GM23338 (cell line): ENCODE results near the gene PHLDB2. TPM values are rescaled to one million over a fixed set of nuclear protein-coding genes. Genes with fewer than 3 reads are reported as not detected.

Source experiments
- ATAC-seq: fragments of 200-7000 bp; cut with Tn5 transposase; 3 replicates; pipeline ENCODE4 v1.9.1; 2020
- DNase-seq: peaks from one replicate; pipeline ENCODE4 v3.0.0-alpha.2; 2015; ENCODE audit warnings: low spot score
- H2AFZ ChIP-seq: fragments of 200-600 bp; sonication (generic); 2 replicates; pipeline ENCODE4 v1.8.0; 2016; ENCODE audit warnings: antibody characterized with exemption, mild to moderate bottlenecking, moderate library complexity
- H3F3A ChIP-seq: fragments of 200-600 bp; sonication (generic); replicated peaks from 2 replicates; pipeline ENCODE4 v1.8.0; 2017; ENCODE audit warnings: antibody characterized with exemption, mixed run types, low read depth
- H3K27ac ChIP-seq: fragments of 200-600 bp; sonication (generic); 2 replicates; pipeline ENCODE4 v1.6.1; 2016; ENCODE audit warnings: low read depth
- H3K27me3 ChIP-seq: fragments of 200-600 bp; sonication (generic); 2 replicates; pipeline ENCODE4 v1.8.0; 2016; ENCODE audit warnings: mild to moderate bottlenecking, mixed run types, moderate library complexity; ENCODE audit not compliant: insufficient read depth
- H3K36me3 ChIP-seq: fragments of 200-600 bp; sonication (generic); 2 replicates; pipeline ENCODE4 v1.8.0; 2016; ENCODE audit warnings: mild to moderate bottlenecking; ENCODE audit not compliant: insufficient read depth
- H3K4me1 ChIP-seq: fragments of 200-600 bp; sonication (generic); 2 replicates; pipeline ENCODE4 v1.8.0; 2016; ENCODE audit warnings: mild to moderate bottlenecking, moderate library complexity; ENCODE audit not compliant: insufficient read depth
- H3K4me2 ChIP-seq: fragments of 200-600 bp; sonication (generic); 2 replicates; pipeline ENCODE4 v1.7.1; 2017; ENCODE audit warnings: mixed run types
- H3K4me3 ChIP-seq: fragments of 200-600 bp; sonication (generic); 2 replicates; pipeline ENCODE4 v1.6.1; 2016; ENCODE audit warnings: mixed run types
- H3K79me2 ChIP-seq: fragments of 200-600 bp; sonication (generic); replicated peaks from 2 replicates; pipeline ENCODE4 v1.8.0; 2017; ENCODE audit warnings: mild to moderate bottlenecking; ENCODE audit not compliant: insufficient read depth
- H3K9me2 ChIP-seq: fragments of 200-600 bp; sonication (generic); 2 replicates; pipeline ENCODE4 v1.8.0; 2017; ENCODE audit not compliant: insufficient read depth
- H4K20me1 ChIP-seq: fragments of 200-600 bp; sonication (generic); replicated peaks from 2 replicates; pipeline ENCODE4 v1.8.0; 2017; ENCODE audit warnings: mild to moderate bottlenecking; ENCODE audit not compliant: insufficient read depth
- H3K27ac Mint-ChIP-seq: 2 replicates; pipeline ENCODE4 v1.8.0; 2020; ENCODE audit warnings: inconsistent platforms, mild to moderate bottlenecking, moderate library complexity, mixed read lengths
- H3K27me3 Mint-ChIP-seq: 3 replicates; pipeline ENCODE4 v1.8.0; 2022; ENCODE audit warnings: low read depth, mild to moderate bottlenecking, moderate library complexity, mixed read lengths, inconsistent platforms; ENCODE audit not compliant: insufficient read depth, poor library complexity
- H3K36me3 Mint-ChIP-seq: 3 replicates; pipeline ENCODE4 v1.8.0; 2021; ENCODE audit warnings: low read depth, mild to moderate bottlenecking, inconsistent platforms, moderate library complexity, mixed read lengths
- H3K4me1 Mint-ChIP-seq: 3 replicates; pipeline ENCODE4 v1.8.0; 2020; ENCODE audit warnings: mild to moderate bottlenecking, inconsistent platforms, mixed read lengths
- H3K4me3 Mint-ChIP-seq: 3 replicates; pipeline ENCODE4 v1.8.0; 2021; ENCODE audit warnings: moderate library complexity, mild to moderate bottlenecking, inconsistent platforms, mixed read lengths
- H3K9me3 Mint-ChIP-seq: 3 replicates; pipeline ENCODE4 v1.8.0; 2020; ENCODE audit warnings: moderate library complexity, mild to moderate bottlenecking, inconsistent platforms, mixed read lengths
- CREB1 ChIP-seq: fragments of 250-450 bp; sonication (Bioruptor Pico); IDR thresholded peaks from 2 replicates; pipeline ENCODE4 v1.5.0; 2020; ENCODE audit warnings: low read depth, mild to moderate bottlenecking, moderate library complexity
- EZH2 ChIP-seq: fragments of 200-600 bp; sonication (generic); IDR thresholded peaks from one replicate; pipeline ENCODE4 v1.8.0; 2017; ENCODE audit warnings: antibody characterized with exemption, mild to moderate bottlenecking, low read depth; ENCODE audit not compliant: unreplicated experiment
- NANOG ChIP-seq: IDR thresholded peaks from 2 replicates; pipeline ENCODE4 v1.6.1; 2016; ENCODE audit warnings: antibody characterized with exemption, borderline replicate concordance
- POLR2AphosphoS5 ChIP-seq: IDR thresholded peaks from 2 replicates; pipeline ENCODE4 v1.6.1; 2016; ENCODE audit warnings: antibody characterized with exemption, low read depth
- STAT1 ChIP-seq: IDR thresholded peaks from one replicate; pipeline ENCODE4 v1.6.1; 2016; ENCODE audit warnings: antibody characterized with exemption; ENCODE audit not compliant: unreplicated experiment
- ZNF114 ChIP-seq: fragments of 250-450 bp; sonication (Bioruptor Pico); IDR thresholded peaks from 2 replicates; pipeline ENCODE4 v1.5.0; 2020; ENCODE audit warnings: mild to moderate bottlenecking, moderate library complexity
- ZNF331 ChIP-seq: fragments of 250-450 bp; sonication (Bioruptor Pico); IDR thresholded peaks from 2 replicates; pipeline ENCODE4 v1.5.0; 2020; ENCODE audit warnings: low read depth, mild to moderate bottlenecking, moderate library complexity
- polyA plus RNA-seq: library from polyadenylated mRNA; unstranded; fragments of >200 nt; fragmentation: Nextera tagmentation; extraction: Ambion mirVana; gene quantifications from 2 replicates; pipeline ENCODE4 v1.2.1, GENCODE V29; 2016
- total RNA-seq: library from RNA; depleted of rRNA; stranded (reverse); fragments of >200 nt; shearing (Covaris generic); gene quantifications from 2 replicates; pipeline ENCODE4 v1.2.3, GENCODE V29; 2014
- TF ChIP-seq, protein P1 (sequence below): IDR thresholded peaks from 2 replicates; pipeline ENCODE4 v1.6.1; 2016; ENCODE audit warnings: antibody characterized with exemption
- TF ChIP-seq, protein P2 (sequence below): fragments of 250-450 bp; sonication (Bioruptor Pico); IDR thresholded peaks from 2 replicates; pipeline ENCODE4 v1.5.0; 2020; ENCODE audit warnings: mild to moderate bottlenecking, moderate library complexity

Gene PHLDB2
- total and polyA plus RNA-seq, 2 experiments from 2014 or later: 19.5 to 33.7 TPM

DNA sequence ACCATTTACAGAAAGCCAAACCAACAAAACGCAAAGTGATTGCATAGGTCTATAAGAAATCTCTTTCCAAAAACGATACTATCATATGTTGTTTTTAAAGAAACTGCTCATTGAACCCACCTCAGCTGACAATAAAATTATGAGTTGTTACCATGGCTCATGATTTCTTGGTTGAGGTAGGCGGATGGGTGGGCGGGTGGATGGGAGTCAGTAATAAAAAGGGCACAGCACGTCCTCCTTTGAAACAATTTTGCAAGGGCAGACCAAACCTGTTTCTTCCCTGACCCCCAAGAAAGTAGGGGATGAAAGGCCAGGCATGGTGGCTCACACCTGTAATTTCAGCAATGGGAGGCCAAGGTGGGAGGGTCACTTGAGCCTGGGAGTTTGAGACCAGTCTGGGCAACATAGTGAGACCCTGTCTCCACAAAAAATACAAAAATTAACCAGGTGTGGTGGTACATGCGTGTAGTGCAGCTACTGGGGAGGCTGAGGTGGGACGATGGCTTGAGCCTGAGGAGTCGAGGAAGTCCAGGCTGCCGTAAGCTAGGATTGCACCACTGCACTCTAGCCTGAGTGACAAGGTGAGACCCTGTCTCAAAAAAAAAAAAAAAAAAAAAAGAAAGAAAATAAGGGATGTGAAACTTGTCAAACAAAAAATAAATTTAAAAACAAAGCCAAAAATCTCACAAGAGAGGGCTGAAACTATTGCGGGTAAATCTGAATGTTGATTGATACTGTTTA is 121.8 kb downstream of the PHLDB2 start:
- H3K4me1 ChIP-seq: 0 out of 2 replicates have a peak, but pooled peaks cover 6% of the 10 kb centered on the region
- no peak for DNase-seq
- no peak for ATAC-seq
- no peaks in the 10 kb centered on the region for H3K27me3 ChIP-seq
- no peak overlapping the region for H3K4me3 ChIP-seq
- H3K27ac ChIP-seq: no peak overlapping the region
- no peaks in the 10 kb centered on the region for H3K9me2 ChIP-seq
- no peaks in the 10 kb centered on the region for H3K36me3 ChIP-seq
- Mint-ChIP-seq H3K27ac (no peak overlapping the region), H3K9me3 (no peaks in the 10 kb centered on the region), H3K36me3 (peaks cover 5% of the 10 kb centered on the region; the same call in 1 of the 3 replicates), H3K27me3 (peaks cover 3% of the 10 kb centered on the region), H3K4me1 (peaks cover 10% of the 10 kb centered on the region; the same call in 2 of the 3 replicates), H3K4me3 (no peak overlapping the region)
- H4K20me1 ChIP-seq: no peaks in the 10 kb centered on the region; the same call in 1 of the 2 replicates
- H3K4me2 ChIP-seq: no peak overlapping the region
- H3K79me2 ChIP-seq: peaks cover 30% of the 10 kb centered on the region
- TF ChIP-seq NANOG (no peak), POLR2AphosphoS5 (no peak), CREB1 (CRISPR knock-in tag) (no peak), ZNF114 (CRISPR knock-in tag) (no peak), ZNF331 (CRISPR knock-in tag) (no peak), EZH2 (no peak), STAT1 (no peak)
- TF ChIP-seq, protein P1, sequence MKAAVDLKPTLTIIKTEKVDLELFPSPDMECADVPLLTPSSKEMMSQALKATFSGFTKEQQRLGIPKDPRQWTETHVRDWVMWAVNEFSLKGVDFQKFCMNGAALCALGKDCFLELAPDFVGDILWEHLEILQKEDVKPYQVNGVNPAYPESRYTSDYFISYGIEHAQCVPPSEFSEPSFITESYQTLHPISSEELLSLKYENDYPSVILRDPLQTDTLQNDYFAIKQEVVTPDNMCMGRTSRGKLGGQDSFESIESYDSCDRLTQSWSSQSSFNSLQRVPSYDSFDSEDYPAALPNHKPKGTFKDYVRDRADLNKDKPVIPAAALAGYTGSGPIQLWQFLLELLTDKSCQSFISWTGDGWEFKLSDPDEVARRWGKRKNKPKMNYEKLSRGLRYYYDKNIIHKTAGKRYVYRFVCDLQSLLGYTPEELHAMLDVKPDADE: no peak
- TF ChIP-seq, protein P2, sequence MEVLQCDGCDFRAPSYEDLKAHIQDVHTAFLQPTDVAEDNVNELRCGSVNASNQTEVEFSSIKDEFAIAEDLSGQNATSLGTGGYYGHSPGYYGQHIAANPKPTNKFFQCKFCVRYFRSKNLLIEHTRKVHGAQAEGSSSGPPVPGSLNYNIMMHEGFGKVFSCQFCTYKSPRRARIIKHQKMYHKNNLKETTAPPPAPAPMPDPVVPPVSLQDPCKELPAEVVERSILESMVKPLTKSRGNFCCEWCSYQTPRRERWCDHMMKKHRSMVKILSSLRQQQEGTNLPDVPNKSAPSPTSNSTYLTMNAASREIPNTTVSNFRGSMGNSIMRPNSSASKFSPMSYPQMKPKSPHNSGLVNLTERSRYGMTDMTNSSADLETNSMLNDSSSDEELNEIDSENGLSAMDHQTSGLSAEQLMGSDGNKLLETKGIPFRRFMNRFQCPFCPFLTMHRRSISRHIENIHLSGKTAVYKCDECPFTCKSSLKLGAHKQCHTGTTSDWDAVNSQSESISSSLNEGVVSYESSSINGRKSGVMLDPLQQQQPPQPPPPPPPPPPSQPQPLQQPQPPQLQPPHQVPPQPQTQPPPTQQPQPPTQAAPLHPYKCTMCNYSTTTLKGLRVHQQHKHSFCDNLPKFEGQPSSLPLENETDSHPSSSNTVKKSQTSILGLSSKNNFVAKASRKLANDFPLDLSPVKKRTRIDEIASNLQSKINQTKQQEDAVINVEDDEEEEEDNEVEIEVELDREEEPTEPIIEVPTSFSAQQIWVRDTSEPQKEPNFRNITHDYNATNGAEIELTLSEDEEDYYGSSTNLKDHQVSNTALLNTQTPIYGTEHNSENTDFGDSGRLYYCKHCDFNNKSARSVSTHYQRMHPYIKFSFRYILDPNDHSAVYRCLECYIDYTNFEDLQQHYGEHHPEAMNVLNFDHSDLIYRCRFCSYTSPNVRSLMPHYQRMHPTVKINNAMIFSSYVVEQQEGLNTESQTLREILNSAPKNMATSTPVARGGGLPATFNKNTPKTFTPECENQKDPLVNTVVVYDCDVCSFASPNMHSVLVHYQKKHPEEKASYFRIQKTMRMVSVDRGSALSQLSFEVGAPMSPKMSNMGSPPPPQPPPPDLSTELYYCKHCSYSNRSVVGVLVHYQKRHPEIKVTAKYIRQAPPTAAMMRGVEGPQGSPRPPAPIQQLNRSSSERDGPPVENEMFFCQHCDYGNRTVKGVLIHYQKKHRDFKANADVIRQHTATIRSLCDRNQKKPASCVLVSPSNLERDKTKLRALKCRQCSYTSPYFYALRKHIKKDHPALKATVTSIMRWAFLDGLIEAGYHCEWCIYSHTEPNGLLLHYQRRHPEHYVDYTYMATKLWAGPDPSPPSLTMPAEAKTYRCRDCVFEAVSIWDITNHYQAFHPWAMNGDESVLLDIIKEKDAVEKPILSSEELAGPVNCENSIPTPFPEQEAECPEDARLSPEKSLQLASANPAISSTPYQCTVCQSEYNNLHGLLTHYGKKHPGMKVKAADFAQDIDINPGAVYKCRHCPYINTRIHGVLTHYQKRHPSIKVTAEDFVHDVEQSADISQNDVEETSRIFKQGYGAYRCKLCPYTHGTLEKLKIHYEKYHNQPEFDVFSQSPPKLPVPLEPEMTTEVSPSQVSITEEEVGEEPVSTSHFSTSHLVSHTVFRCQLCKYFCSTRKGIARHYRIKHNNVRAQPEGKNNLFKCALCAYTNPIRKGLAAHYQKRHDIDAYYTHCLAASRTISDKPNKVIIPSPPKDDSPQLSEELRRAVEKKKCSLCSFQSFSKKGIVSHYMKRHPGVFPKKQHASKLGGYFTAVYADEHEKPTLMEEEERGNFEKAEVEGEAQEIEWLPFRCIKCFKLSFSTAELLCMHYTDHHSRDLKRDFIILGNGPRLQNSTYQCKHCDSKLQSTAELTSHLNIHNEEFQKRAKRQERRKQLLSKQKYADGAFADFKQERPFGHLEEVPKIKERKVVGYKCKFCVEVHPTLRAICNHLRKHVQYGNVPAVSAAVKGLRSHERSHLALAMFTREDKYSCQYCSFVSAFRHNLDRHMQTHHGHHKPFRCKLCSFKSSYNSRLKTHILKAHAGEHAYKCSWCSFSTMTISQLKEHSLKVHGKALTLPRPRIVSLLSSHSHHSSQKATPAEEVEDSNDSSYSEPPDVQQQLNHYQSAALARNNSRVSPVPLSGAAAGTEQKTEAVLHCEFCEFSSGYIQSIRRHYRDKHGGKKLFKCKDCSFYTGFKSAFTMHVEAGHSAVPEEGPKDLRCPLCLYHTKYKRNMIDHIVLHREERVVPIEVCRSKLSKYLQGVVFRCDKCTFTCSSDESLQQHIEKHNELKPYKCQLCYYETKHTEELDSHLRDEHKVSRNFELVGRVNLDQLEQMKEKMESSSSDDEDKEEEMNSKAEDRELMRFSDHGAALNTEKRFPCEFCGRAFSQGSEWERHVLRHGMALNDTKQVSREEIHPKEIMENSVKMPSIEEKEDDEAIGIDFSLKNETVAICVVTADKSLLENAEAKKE (CRISPR knock-in tag): no peak
- no peak overlapping the region for H2AFZ ChIP-seq
- H3F3A ChIP-seq: no peaks in the 10 kb centered on the region
